A673 (cell line): Measurements from ENCODE around the gene CARTPT.

Experiments
- EZH2 ChIP-seq: fragments of 200-600 bp; sonication (generic); IDR thresholded peaks from 2 replicates; pipeline ENCODE4 v1.6.1; 2017; ENCODE audit warnings: borderline replicate concordance, low read depth, mild to moderate bottlenecking, mixed read lengths, antibody characterized with exemption, low read length; ENCODE audit not compliant: poor library complexity, severe bottlenecking
- TF ChIP-seq, protein P1 (sequence below): fragments of 300-800, 200-600 bp; sonication (generic); conservative IDR thresholded peaks from 2 replicates; pipeline ENCODE4 v1.5.1; 2017; ENCODE audit warnings: low read depth, mild to moderate bottlenecking, antibody characterized with exemption, low read length, moderate library complexity, mixed read lengths

DNA sequence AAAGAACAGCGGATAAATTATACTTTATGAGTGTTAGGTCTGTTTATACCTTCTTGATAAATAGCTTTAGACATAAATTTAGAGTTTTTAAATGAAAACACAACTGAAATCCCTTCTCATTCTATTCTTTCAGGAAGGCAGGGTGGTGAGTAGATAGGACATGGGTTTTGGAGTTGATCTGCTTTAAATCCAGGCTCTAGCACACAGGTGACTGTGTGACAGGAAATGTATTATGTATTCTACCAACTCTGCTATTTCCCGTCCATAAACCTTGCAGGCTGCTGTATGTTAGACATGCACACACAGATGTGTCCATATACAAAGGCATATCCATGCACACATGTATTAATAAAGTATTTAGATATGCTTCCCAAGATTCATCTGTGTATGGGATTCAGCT lies 19.3 kb upstream of the CARTPT start:
- TF ChIP-seq, protein P1, sequence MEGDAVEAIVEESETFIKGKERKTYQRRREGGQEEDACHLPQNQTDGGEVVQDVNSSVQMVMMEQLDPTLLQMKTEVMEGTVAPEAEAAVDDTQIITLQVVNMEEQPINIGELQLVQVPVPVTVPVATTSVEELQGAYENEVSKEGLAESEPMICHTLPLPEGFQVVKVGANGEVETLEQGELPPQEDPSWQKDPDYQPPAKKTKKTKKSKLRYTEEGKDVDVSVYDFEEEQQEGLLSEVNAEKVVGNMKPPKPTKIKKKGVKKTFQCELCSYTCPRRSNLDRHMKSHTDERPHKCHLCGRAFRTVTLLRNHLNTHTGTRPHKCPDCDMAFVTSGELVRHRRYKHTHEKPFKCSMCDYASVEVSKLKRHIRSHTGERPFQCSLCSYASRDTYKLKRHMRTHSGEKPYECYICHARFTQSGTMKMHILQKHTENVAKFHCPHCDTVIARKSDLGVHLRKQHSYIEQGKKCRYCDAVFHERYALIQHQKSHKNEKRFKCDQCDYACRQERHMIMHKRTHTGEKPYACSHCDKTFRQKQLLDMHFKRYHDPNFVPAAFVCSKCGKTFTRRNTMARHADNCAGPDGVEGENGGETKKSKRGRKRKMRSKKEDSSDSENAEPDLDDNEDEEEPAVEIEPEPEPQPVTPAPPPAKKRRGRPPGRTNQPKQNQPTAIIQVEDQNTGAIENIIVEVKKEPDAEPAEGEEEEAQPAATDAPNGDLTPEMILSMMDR = no peak
- no peak for TF ChIP-seq EZH2
